A549 treated with GW870086 at 1 μM for 4 hours (cell line): ENCODE results near the gene COA3. TPM values are rescaled to one million over a fixed set of nuclear protein-coding genes. Genes with fewer than 3 reads are reported as not detected.

ENCODE experiments used
- total RNA-seq: library from RNA; stranded (reverse); fragments of 200-300 nt; extraction: Qiagen RNA extraction; gene quantifications from 5 replicates; pipeline ENCODE4 v1.2.3, GENCODE V29; 2022; ENCODE audit warnings: low read depth

COA3 gene, protein sequence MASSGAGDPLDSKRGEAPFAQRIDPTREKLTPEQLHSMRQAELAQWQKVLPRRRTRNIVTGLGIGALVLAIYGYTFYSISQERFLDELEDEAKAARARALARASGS
- 125 to 149 TPM (median 135 TPM) in 5 replicates for total RNA-seq

GRCh38 chr17:42798383-42799380 lies at the start of gene COA3, which contains the start of gene CNTD1:
TSS of gene COA3 (minus strand) at chr17:42798704. CDS start at chr17:42798681, 23 bp downstream.
TSS of gene CNTD1 (plus strand) at chr17:42798861. CDS start at chr17:42799068, 207 bp downstream.

DNA sequence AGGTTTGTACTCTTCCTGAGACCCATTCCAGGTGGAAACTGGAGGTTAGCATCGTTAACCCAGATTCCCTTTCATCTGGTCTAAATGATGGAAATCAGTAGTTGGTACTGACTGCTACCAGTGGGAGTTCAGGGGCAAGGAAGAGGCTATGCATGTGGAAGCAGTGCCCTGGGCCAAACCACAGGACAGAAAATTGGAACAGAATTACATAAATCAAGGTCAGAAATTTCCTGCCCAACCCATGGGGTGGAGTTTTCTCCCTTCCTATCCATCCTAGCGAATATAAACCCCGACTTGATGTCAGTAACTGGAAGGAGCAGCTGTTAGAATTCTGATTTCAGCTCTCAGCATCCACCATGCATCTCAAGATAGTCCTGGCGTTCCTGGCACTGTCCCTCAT lies 45.8 kb upstream of the COA3 start, which contains the start of gene AOC2:
AOC2 (plus strand) TSS at position 310 of the 400 bp plus-strand sequence; CDS start at position 357, 47 bp downstream.

GRCh38 chr17:42832934-42833766 lies 34.6 kb upstream of the COA3 start, which contains the start of gene PSME3:
TSS of gene PSME3 (plus strand) at chr17:42833397. CDS start at chr17:42833632, 235 bp downstream.

GRCh38 chr17:42779936-42780850 lies 18.3 kb downstream of the COA3 start, which contains the start of gene WNK4:
TSS of gene WNK4 (plus strand) at chr17:42780610. CDS start at chr17:42780699, 89 bp downstream.

GRCh38 chr17:42773290-42774035 lies 25.0 kb downstream of the COA3 start, which contains the start of gene VPS25:
TSS of gene VPS25 (plus strand) at chr17:42773449. CDS start at chr17:42773476, 27 bp downstream.

DNA sequence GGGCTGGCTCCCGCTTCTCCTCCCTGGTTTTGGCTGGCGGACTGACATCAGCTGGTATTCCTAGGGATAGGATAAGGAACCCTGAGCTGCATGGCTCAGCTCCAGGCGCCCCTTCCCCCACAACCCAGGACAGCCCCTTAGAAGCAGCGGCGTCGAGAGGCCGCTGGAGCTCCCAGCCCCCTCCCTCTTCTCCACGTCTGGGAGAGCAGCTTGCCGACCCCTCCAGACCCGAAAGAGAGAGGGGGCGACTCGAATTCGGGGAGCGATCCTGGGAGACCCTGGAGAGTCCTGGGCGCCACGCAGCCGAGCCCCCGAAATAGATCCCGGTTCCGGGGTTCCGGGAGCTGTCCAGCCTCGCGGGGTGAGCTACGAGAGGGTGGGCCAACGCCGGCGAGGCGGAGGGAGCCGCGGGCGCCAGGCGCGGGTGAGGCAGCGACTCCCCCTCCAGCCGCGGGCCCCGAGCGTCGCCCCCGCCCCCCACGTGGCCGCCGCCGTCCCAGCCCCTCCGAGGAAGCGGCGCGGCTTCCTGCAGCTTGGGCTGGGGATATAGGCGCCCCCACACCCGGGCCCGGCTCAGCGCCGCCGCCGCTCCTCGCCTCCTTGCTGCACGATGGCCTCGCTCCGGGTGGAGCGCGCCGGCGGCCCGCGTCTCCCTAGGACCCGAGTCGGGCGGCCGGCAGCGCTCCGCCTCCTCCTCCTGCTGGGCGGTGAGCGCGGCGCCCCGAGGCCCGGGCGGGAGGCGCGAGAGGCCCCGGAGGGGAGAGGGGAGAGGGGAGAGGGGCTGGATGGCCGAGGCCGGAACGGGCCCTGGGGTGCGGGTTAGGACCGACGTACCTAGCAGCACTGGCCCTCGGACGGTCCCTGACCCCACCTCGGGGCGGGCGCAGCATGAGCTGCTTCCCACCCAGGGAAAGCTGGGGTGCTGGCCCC lies 37.6 kb downstream of the COA3 start, which contains the start of gene RAMP2:
RAMP2 (plus strand) TSS at position 576 of the 930 bp plus-strand sequence; CDS start at position 611, 35 bp downstream.

Other genes with a start within 250 kb of the COA3 start
- gene HSD17B1, start 245.8 kb downstream of the COA3 start, total RNA-seq: 1.2 to 1.7 TPM (median 1.2 TPM) in 5 replicates
- 102 to 133 TPM (median 124 TPM) in 5 replicates for gene COASY, start 236.6 kb downstream of the COA3 start, total RNA-seq
- gene MLX, start 231.6 kb downstream of the COA3 start, total RNA-seq: 59.1 to 69.5 TPM (median 65.1 TPM) in 5 replicates
- gene PSMC3IP, start 221.0 kb downstream of the COA3 start, total RNA-seq: 29.3 to 35.2 TPM (median 30.5 TPM) in 5 replicates
- gene RETREG3, start 189.3 kb downstream of the COA3 start, total RNA-seq: 24.4 to 27.7 TPM (median 26.4 TPM) in 5 replicates
- gene TUBG1, start 189.0 kb downstream of the COA3 start, total RNA-seq: 131 to 148 TPM (median 141 TPM) in 5 replicates
- gene TUBG2, start 139.4 kb downstream of the COA3 start, total RNA-seq: 18.8 to 25.6 TPM (median 22.8 TPM) in 5 replicates
- gene PLEKHH3, start 121.7 kb downstream of the COA3 start, total RNA-seq: 14.2 to 21.2 TPM (median 17.9 TPM) in 5 replicates
- gene CCR10, start 116.9 kb downstream of the COA3 start, total RNA-seq: 0.25 to 0.41 TPM (median 0.32 TPM) in 5 replicates
- 4.4 to 6.3 TPM (median 5.4 TPM) in 5 replicates for gene CNTNAP1, start 116.2 kb downstream of the COA3 start, total RNA-seq
- 9.2 to 11.7 TPM (median 10.5 TPM) in 5 replicates for gene EZH1, start 53.7 kb downstream of the COA3 start, total RNA-seq
- 0.65 to 1.7 TPM (median 1.4 TPM) in 5 replicates for gene RAMP2, start 37.5 kb downstream of the COA3 start, total RNA-seq
- 121 to 129 TPM (median 125 TPM) in 5 replicates for gene VPS25, start 25.3 kb downstream of the COA3 start, total RNA-seq
- 0.90 to 1.1 TPM (median 1.0 TPM) in 5 replicates for gene WNK4, start 18.1 kb downstream of the COA3 start, total RNA-seq
- 0.05 to 0.08 TPM (median 0.06 TPM) in 3 of 5 replicates, not detected in the others for gene CNTD1, start 157 bp upstream of the COA3 start, total RNA-seq
- gene BECN1, start 25.6 kb upstream of the COA3 start, total RNA-seq: 76.1 to 101 TPM (median 78.7 TPM) in 5 replicates
- 225 to 285 TPM (median 238 TPM) in 5 replicates for gene PSME3, start 34.7 kb upstream of the COA3 start, total RNA-seq
- 1.8 to 2.3 TPM (median 1.9 TPM) in 5 replicates for gene AOC2, start 45.9 kb upstream of the COA3 start, total RNA-seq
- 1.1 to 2.2 TPM (median 1.4 TPM) in 5 replicates for gene AOC3, start 52.5 kb upstream of the COA3 start, total RNA-seq
- not detected in 5 replicates for gene G6PC1, start 102.1 kb upstream of the COA3 start, total RNA-seq
- 53.8 to 58.0 TPM (median 57.6 TPM) in 5 replicates for gene AARSD1, start 165.8 kb upstream of the COA3 start, total RNA-seq
- 0.73 to 2.0 TPM (median 1.0 TPM) in 5 replicates for gene PTGES3L, start 181.4 kb upstream of the COA3 start, total RNA-seq
- gene RUNDC1, start 181.9 kb upstream of the COA3 start, total RNA-seq: 20.6 to 23.0 TPM (median 22.1 TPM) in 5 replicates
- gene RPL27, start 199.7 kb upstream of the COA3 start, total RNA-seq: 2,973 to 3,984 TPM (median 3,050 TPM) in 5 replicates
- 18.2 to 21.6 TPM (median 18.9 TPM) in 5 replicates for gene IFI35, start 208.1 kb upstream of the COA3 start, total RNA-seq
- 211 to 235 TPM (median 231 TPM) in 5 replicates for gene VAT1, start 223.7 kb upstream of the COA3 start, total RNA-seq
- 0.07 to 0.29 TPM (median 0.17 TPM) in 5 replicates for gene RND2, start 226.5 kb upstream of the COA3 start, total RNA-seq